Stimulated activated CD4-positive, alpha-beta T cell treated with anti-CD3 and anti-CD28 coated beads, Interleukin-2, amount 100 ng/mL, for 4 hours (primary cell): ENCODE data around the gene ASXL2.
"Not testable (repeated sequence)": the region's sequence is repeated elsewhere in the genome, so short reads cannot be mapped to it uniquely, and the experiment has no call there.

Experiments
- DNase-seq: peaks from one replicate; pipeline ENCODE4 v3.0.0-alpha.2; 2020; ENCODE audit warnings: low read depth

Gene ASXL2

GRCh38 chr2:25878361-25879132 lies at the start of gene ASXL2:
ASXL2 (minus strand) TSS chr2:25878487; CDS start chr2:25878222, 265 bp downstream.
- peak; percentile 96 for DNase-seq

- DNase-seq = no peak
Observed at GRCh38 chr2:25926984-25927756, 48.9 kb upstream of the ASXL2 start.

- no peak for DNase-seq
Observed at GRCh38 chr2:25922501-25922900, 44.2 kb upstream of the ASXL2 start.

- no peak for DNase-seq
Observed at GRCh38 chr2:25920786-25921415, 42.6 kb upstream of the ASXL2 start.

GRCh38 chr2:25920336-25920735 lies 42.0 kb upstream of the ASXL2 start:
- DNase-seq = no peak

- DNase-seq = no peak
Observed at GRCh38 chr2:25917832-25918231, 39.5 kb upstream of the ASXL2 start.

- DNase-seq = not testable (repeated sequence)
Observed at GRCh38 chr2:25917411-25917810, 39.1 kb upstream of the ASXL2 start.

GRCh38 chr2:25915944-25916772 lies 37.9 kb upstream of the ASXL2 start:
- DNase-seq = peak; percentile 10

- DNase-seq = not testable (repeated sequence)
Observed at GRCh38 chr2:25915411-25915810, 37.1 kb upstream of the ASXL2 start.

GRCh38 chr2:25913696-25913973 lies 35.3 kb upstream of the ASXL2 start:
- not testable (repeated sequence) for DNase-seq

- no peak for DNase-seq
Observed at GRCh38 chr2:25912851-25913695, 34.8 kb upstream of the ASXL2 start.

- DNase-seq = not testable (repeated sequence)
Observed at GRCh38 chr2:25909574-25909973, 31.3 kb upstream of the ASXL2 start.

- DNase-seq = no peak
Observed at GRCh38 chr2:25905126-25905525, 26.8 kb upstream of the ASXL2 start.

- DNase-seq = no peak
Observed at GRCh38 chr2:25903216-25903776, 25.0 kb upstream of the ASXL2 start.

GRCh38 chr2:25899404-25899970 lies 21.2 kb upstream of the ASXL2 start:
- no peak for DNase-seq

- DNase-seq = no peak
Observed at GRCh38 chr2:25897506-25897905, 19.2 kb upstream of the ASXL2 start.

GRCh38 chr2:25896308-25896707 lies 18.0 kb upstream of the ASXL2 start:
- DNase-seq = not testable (repeated sequence)

GRCh38 chr2:25895610-25896009 lies 17.3 kb upstream of the ASXL2 start:
- no peak for DNase-seq

GRCh38 chr2:25895018-25895417 lies 16.7 kb upstream of the ASXL2 start:
- DNase-seq = no peak

GRCh38 chr2:25894135-25894830 lies 16.0 kb upstream of the ASXL2 start:
- no peak for DNase-seq
